Body of pancreas (tissue), 4 donors: Measurements from ENCODE around the gene MT1E. TPM values are rescaled to one million over a fixed set of nuclear protein-coding genes. Genes with fewer than 3 reads are reported as not detected.
A peak's percentile ranks its signal among the peaks of the same experiment; 100 is the strongest.

ENCODE experiments used
- ATAC-seq: fragments of 150-250 bp; one replicate; pipeline ENCODE4 v1.9.1; 2016
- DNase-seq, 4 donors: peaks; one replicate each; pipeline ENCODE4 v3.0.0-alpha.2; 2019
- H3K27ac ChIP-seq, 4 donors: fragments of 200-600 bp; sonication (generic); 1 replicate in 3 of 4; 2 replicates in 1 of 4; pipeline versions ENCODE4 v1.5.1 to v1.6.1; 2016 to 2019; ENCODE audit warnings: mild to moderate bottlenecking in 1 of 4, mixed read lengths in 1 of 4, moderate library complexity in 1 of 4
- H3K27me3 ChIP-seq, 2 donors: fragments of 200-600 bp; sonication (generic); one replicate each; pipeline ENCODE4 v1.6.0; 2016; ENCODE audit warnings: mild to moderate bottlenecking in 1 of 2
- H3K36me3 ChIP-seq, 2 donors: fragments of 200-600 bp; sonication (generic); replicated peaks in 1 of 2; 2 replicates each; pipeline ENCODE4 v1.5.1; 2016; ENCODE audit warnings: low read depth in 2 of 2; ENCODE audit not compliant: insufficient read depth in 1 of 2
- H3K4me1 ChIP-seq: fragments of 200-600 bp; sonication (generic); one replicate; pipeline ENCODE4 v1.6.0; 2016
- H3K4me3 ChIP-seq, 2 donors: fragments of 200-600 bp; sonication (generic); 1 replicate in 1 of 2; 2 replicates in 1 of 2; pipeline ENCODE4 v1.5.1; 2016 to 2019
- H3K9me3 ChIP-seq, 3 donors: fragments of 200-600 bp; sonication (generic); 1 replicate in 2 of 3; 2 replicates in 1 of 3; pipeline ENCODE4 v1.5.1; 2016
- POLR2A ChIP-seq, 3 donors: fragments of 450-650 bp; IDR thresholded peaks; one replicate each; pipeline ENCODE4 v1.6.1; 2016; ENCODE audit warnings: antibody characterized with exemption in 3 of 3, mild to moderate bottlenecking in 2 of 3
- WGBS, 2 donors: methylation state at CpG; one replicate each; pipeline ENCODE4 v1.1.5; 2017; 5-methylcytosine and 5-hydroxymethylcytosine counted together
- intact Hi-C: fragments of 100-400 bp; cut with DNase I; formaldehyde crosslinking; loops from one replicate; pipeline ENCODE4 v1.15.1; 2023
- total RNA-seq, 2 donors: library from RNA; depleted of rRNA; stranded (reverse); fragments of >200 nt; gene quantifications; one replicate each; pipeline ENCODE4 v1.1.0, GENCODE V29; 2016
- TF ChIP-seq, protein P1 (sequence below), 7 experiments: fragments of 450-650 bp in 4 of 7; fragments of 200-600 bp in 3 of 7; sonication (generic) in 3 of 7; IDR thresholded peaks; one replicate each; pipeline ENCODE4 v1.5.1; 2016 to 2019; ENCODE audit warnings: antibody characterized with exemption in 7 of 7

MT1E gene
- total RNA-seq, 2 donors from 2014 or later = 99.9 to 679 TPM

DNA sequence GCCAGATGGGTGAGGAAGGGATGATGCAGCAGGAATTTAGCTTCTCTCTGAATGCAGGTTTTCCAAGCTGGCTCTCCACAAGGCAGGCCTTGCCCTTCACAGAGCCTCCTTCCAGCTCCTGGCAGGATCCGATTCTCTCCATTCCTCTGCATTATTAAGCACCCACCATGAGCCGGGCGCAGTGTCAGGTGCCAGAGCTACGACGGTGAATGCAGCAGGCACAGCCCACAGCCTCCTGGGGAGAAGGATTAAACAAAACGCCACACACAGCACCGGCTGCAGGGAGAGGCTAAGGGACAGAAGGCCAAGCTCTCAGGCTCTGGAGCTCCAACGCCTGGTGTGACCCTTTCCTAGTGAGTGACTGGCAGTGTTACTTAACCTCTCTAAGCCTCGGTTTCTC lies 24.3 kb upstream of the MT1E start:
- intact Hi-C loops = loop anchor here (10.0 kb wide), 1 partner anchor 93 kb away; no protein-coding TSS in a partner anchor
- TF ChIP-seq, protein P1, sequence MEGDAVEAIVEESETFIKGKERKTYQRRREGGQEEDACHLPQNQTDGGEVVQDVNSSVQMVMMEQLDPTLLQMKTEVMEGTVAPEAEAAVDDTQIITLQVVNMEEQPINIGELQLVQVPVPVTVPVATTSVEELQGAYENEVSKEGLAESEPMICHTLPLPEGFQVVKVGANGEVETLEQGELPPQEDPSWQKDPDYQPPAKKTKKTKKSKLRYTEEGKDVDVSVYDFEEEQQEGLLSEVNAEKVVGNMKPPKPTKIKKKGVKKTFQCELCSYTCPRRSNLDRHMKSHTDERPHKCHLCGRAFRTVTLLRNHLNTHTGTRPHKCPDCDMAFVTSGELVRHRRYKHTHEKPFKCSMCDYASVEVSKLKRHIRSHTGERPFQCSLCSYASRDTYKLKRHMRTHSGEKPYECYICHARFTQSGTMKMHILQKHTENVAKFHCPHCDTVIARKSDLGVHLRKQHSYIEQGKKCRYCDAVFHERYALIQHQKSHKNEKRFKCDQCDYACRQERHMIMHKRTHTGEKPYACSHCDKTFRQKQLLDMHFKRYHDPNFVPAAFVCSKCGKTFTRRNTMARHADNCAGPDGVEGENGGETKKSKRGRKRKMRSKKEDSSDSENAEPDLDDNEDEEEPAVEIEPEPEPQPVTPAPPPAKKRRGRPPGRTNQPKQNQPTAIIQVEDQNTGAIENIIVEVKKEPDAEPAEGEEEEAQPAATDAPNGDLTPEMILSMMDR (IDR thresholded peaks at IDR 0.05) = no peak
- no peak for TF ChIP-seq POLR2A (IDR thresholded peaks at IDR 0.05)
- no peaks in the 10 kb centered on the region for H3K4me1 ChIP-seq
- H3K9me3 ChIP-seq = no peaks in the 10 kb centered on the region
- DNase-seq (no peak), ATAC-seq (no peak)
- H3K36me3 ChIP-seq = no peaks in the 10 kb centered on the region
- 53 to 63% methylated on average over 6 to 9 of the region's 9 CpGs for WGBS, 2 donors
- H3K27me3 ChIP-seq = no peaks in the 10 kb centered on the region
- no peak overlapping the region for H3K4me3 ChIP-seq
- H3K27ac ChIP-seq = no peak overlapping the region

DNA sequence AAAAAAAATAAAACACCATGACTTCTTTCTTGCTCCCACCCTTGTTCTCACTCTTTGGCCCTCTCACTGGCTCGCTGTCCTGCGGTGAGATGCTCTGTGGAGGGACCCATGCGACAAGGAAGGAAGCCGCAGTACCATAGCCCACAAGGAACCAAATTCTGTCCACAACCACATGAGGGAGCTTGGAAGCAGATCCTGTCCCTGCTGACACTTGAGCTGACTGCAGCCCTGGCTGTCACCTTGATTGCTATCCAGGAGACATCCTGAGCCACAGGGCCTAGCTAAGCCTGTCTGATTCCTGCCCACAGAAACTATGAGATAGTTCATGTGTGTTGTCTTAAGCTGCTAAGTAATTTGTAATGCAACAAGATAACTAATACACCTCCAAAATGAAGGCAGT lies 22.0 kb upstream of the MT1E start:
- intact Hi-C loops = loop anchor here (10.0 kb wide), 1 partner anchor 91 kb away; no protein-coding TSS in a partner anchor
- Histone ChIP-seq H3K4me3 (no peak overlapping the region), H3K27me3 (no peaks in the 10 kb centered on the region), H3K36me3 (no peaks in the 10 kb centered on the region), H3K4me1 (peaks cover 15% of the 10 kb centered on the region), H3K9me3 (no peaks in the 10 kb centered on the region), H3K27ac (no peak overlapping the region)
- peak; percentile 46 to 66 (median 60) for DNase-seq
- TF ChIP-seq POLR2A (IDR thresholded peaks at IDR 0.05) = no peak
- TF ChIP-seq, protein P1 (IDR thresholded peaks at IDR 0.05) = peak; percentile 27 to 71 (median 54)
- WGBS, 2 donors = 26 to 68% methylated on average over 4 of the region's 4 CpGs
- no peak for ATAC-seq

DNA sequence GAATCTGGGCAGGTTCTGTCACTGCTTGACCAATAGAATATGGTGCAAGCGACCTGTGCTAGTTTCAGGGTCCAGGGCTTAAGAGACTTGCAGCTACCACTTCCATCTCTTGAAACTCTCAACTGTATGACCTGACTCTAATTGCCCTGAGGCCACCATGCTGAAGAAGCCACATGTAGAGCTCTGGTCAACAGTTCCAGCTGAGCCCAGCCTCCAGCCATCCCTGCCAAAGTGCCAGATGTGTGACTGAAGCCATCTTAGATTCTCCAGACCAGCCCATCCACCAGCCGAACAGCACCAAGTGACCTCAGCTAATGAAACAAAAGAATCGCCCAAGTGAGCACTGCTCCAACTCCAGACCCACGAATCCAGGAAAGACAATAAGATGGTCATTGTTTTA lies 20.6 kb upstream of the MT1E start:
- no peak overlapping the region for H3K4me3 ChIP-seq
- 82 to 88% methylated on average over 4 of the region's 4 CpGs for WGBS, 2 donors
- H3K9me3 ChIP-seq = no peaks in the 10 kb centered on the region
- peaks cover 28% of the 10 kb centered on the region for H3K4me1 ChIP-seq
- no peak overlapping the region for H3K27ac ChIP-seq
- ATAC-seq = no peak
- no peaks in the 10 kb centered on the region for H3K27me3 ChIP-seq
- H3K36me3 ChIP-seq = no peaks in the 10 kb centered on the region
- no peak for DNase-seq
- intact Hi-C loops = loop anchor here (10.0 kb wide), 1 partner anchor 90 kb away; no protein-coding TSS in a partner anchor
- no peak for TF ChIP-seq POLR2A (IDR thresholded peaks at IDR 0.05)
- TF ChIP-seq, protein P1 (IDR thresholded peaks at IDR 0.05) = no peak

DNA sequence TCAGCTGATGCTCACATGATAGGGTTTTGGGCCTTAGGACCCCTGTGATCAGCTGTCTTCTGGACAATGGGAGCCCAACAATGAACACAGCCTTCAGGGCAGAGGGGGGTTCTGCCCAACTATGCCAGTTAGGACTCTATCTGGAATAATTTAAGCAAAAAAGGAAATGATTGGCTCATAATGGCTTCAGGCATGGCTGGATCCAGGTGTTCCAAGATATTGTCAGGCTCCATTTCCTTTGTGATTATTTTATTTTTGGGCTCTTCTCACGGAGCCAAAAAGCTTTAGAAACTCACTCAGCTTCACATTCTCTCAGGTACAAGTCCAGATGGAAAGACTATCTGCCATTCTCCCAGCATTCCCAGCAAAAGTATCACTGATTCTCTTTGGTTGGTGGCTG lies 20.1 kb upstream of the MT1E start:
- intact Hi-C loops = loop anchor here (10.0 kb wide), 1 partner anchor 89 kb away; no protein-coding TSS in a partner anchor
- Histone ChIP-seq H3K27ac (peak overlapping the region in 2 of 4 donors; percentile 92 to 93), H3K27me3 (no peaks in the 10 kb centered on the region), H3K36me3 (no peaks in the 10 kb centered on the region), H3K4me3 (no peak overlapping the region), H3K9me3 (no peaks in the 10 kb centered on the region), H3K4me1 (peaks cover 33% of the 10 kb centered on the region)
- DNase-seq (no peak), ATAC-seq (no peak)
- TF ChIP-seq, protein P1 (IDR thresholded peaks at IDR 0.05) = no peak
- TF ChIP-seq POLR2A (IDR thresholded peaks at IDR 0.05) = no peak
- WGBS, 2 donors = 84 to 90% methylated on average over 1 of the region's 1 CpG

DNA sequence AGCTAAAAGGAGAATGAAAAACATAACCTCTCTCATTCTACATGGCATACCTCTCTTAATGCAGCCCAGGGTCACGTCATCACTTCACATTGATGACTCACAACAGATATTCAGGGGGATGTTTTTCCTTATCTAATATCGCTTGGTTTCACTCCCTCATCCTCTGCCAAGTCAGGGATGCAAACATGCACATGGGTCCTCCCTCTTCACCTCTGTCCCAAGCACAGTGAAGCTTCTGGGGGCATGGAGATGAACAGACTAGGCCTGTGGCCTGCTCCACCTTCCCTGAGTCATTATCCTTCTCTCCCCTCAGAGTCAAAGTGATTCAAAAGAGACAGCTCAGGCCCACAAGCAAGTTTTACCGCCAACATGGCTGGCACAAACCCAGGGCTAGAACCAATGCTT lies 19.5 kb upstream of the MT1E start:
- peaks cover 39% of the 10 kb centered on the region for H3K4me1 ChIP-seq

More for the DNA sequence above, 19.5 kb upstream of the MT1E start:
- ATAC-seq = no peak
- Histone ChIP-seq H3K27me3 (no peaks in the 10 kb centered on the region), H3K9me3 (no peaks in the 10 kb centered on the region), H3K4me3 (no peak overlapping the region), H3K36me3 (no peaks in the 10 kb centered on the region), H3K27ac (peak overlapping the region; percentile 91 to 97 (median 92))
- WGBS, 2 donors = 76 to 79% methylated on average over 3 of the region's 3 CpGs
- TF ChIP-seq POLR2A (IDR thresholded peaks at IDR 0.05) = no peak
- TF ChIP-seq, protein P1 (IDR thresholded peaks at IDR 0.05) = no peak
- peak in 2 of 4 donors; percentile 16 to 38 for DNase-seq
- intact Hi-C loops = loop anchor here (10.0 kb wide), 1 partner anchor 89 kb away; no protein-coding TSS in a partner anchor
